Thyroid gland (tissue), 4 donors: ENCODE measurements around the gene SMAD3.

Experiments used
- CTCF ChIP-seq, 6 experiments: fragments of 200-600 bp in 3 of 6; fragments of 450-650 bp in 3 of 6; sonication (generic) in 3 of 6; IDR thresholded peaks; one replicate each; pipeline ENCODE4 v1.5.1; 2016 to 2019; ENCODE audit warnings: antibody characterized with exemption in 6 of 6, mild to moderate bottlenecking in 2 of 6, inconsistent platforms in 1 of 6, moderate library complexity in 1 of 6
- POLR2A ChIP-seq, 2 donors: fragments of 450-650 bp; IDR thresholded peaks; one replicate each; pipeline ENCODE4 v1.6.1; 2017; ENCODE audit warnings: antibody characterized with exemption in 2 of 2, mild to moderate bottlenecking in 2 of 2, moderate library complexity in 1 of 2

- no peak for TF ChIP-seq POLR2A (IDR thresholded peaks at IDR 0.05)
- no peak for TF ChIP-seq CTCF (IDR thresholded peaks at IDR 0.05)
Measured at GRCh38 chr15:67072442-67072841, 7.0 kb downstream of the SMAD3 start.
